ENCODE results near the gene LRRC71.

Gene LRRC71

GRCh38 chr1:156913809-156914387, 6.5 kb upstream of the LRRC71 start:
- Histone ChIP-seq H2AFZ (ENCODE audit: low read depth, low read length) (no peak overlapping the region), H3K4me3 (ENCODE audit: low read depth in 1 of 2, low read length in 2 of 2) (no peak overlapping the region), H3K27me3 (ENCODE audit: insufficient read depth, low read length, poor library complexity) (no peaks in the 10 kb centered on the region), H3K4me2 (ENCODE audit: insufficient read depth, low read length) (no peak overlapping the region), H3K4me1 (ENCODE audit: insufficient read depth, low read length) (peaks cover 3% of the 10 kb centered on the region; the same call in 1 of the 2 replicates), H3K9ac (ENCODE audit: low read depth, low read length) (no peak overlapping the region), H3K27ac (ENCODE audit: low read length) (no peak overlapping the region), H4K20me1 (ENCODE audit: insufficient read depth, low read length) (peaks cover 13% of the 10 kb centered on the region), H3K36me3 (ENCODE audit: insufficient read depth, low read length) (no peaks in the 10 kb centered on the region), H3K79me2 (ENCODE audit: insufficient read depth, low read length) (no peaks in the 10 kb centered on the region), H3K9me3 (ENCODE audit: insufficient read depth, low read length, severe bottlenecking) (no peaks in the 10 kb centered on the region)
- DNase-seq (no peak), ATAC-seq (ENCODE audit: insufficient read depth, low read depth) (no peak)
- no peak for TF ChIP-seq CTCF (IDR thresholded peaks at IDR 0.05; ENCODE audit: borderline replicate concordance, extremely low read depth, low read length, poor library complexity, severe bottlenecking)
- no peak for TF ChIP-seq EZH2 (IDR thresholded peaks at IDR 0.05; ENCODE audit: borderline replicate concordance, low read depth, low read length, severe bottlenecking)

DNA sequence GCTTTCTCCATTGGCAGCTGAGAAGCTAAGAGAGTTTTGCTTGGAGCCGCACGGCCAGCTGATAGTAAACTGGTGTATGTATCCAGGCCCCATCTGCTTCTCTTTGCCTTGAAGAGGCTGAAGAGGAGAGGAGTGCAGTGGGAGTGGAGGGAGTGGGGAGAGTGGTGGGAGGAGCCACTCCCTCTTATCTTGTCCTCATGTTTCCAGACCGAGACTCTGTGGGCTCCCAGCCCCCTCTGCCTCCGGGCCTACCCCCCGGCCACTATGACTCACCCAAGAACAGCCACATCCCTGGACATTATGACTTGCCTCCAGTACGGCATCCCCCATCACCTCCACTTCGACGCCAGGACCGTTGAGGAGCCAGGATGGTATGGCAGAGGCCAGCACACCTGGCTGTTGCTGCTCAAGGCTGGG, 6.0 kb upstream of the LRRC71 start:
- Histone ChIP-seq H3K27ac (ENCODE audit: low read length) (no peak overlapping the region), H3K79me2 (ENCODE audit: insufficient read depth, low read length) (no peaks in the 10 kb centered on the region), H3K9me3 (ENCODE audit: insufficient read depth, low read length, severe bottlenecking) (no peaks in the 10 kb centered on the region), H3K36me3 (ENCODE audit: insufficient read depth, low read length) (no peaks in the 10 kb centered on the region), H3K4me1 (ENCODE audit: insufficient read depth, low read length) (peaks cover 3% of the 10 kb centered on the region; the same call in 1 of the 2 replicates), H3K9ac (ENCODE audit: low read depth, low read length) (no peak overlapping the region), H2AFZ (ENCODE audit: low read depth, low read length) (no peak overlapping the region), H4K20me1 (ENCODE audit: insufficient read depth, low read length) (peaks cover 13% of the 10 kb centered on the region), H3K4me3 (ENCODE audit: low read depth in 1 of 2, low read length in 2 of 2) (no peak overlapping the region), H3K27me3 (ENCODE audit: insufficient read depth, low read length, poor library complexity) (no peaks in the 10 kb centered on the region), H3K4me2 (ENCODE audit: insufficient read depth, low read length) (no peak overlapping the region)
- no peak for ATAC-seq (ENCODE audit: insufficient read depth, low read depth)
- TF ChIP-seq CTCF (IDR thresholded peaks at IDR 0.05; ENCODE audit: borderline replicate concordance, extremely low read depth, low read length, poor library complexity, severe bottlenecking) (no peak), EZH2 (IDR thresholded peaks at IDR 0.05; ENCODE audit: borderline replicate concordance, low read depth, low read length, severe bottlenecking) (no peak)
- DNase-seq = no peak

- ATAC-seq (ENCODE audit: insufficient read depth, low read depth) = no peak
- Histone ChIP-seq H3K4me2 (ENCODE audit: insufficient read depth, low read length) (no peak overlapping the region), H3K79me2 (ENCODE audit: insufficient read depth, low read length) (no peaks in the 10 kb centered on the region), H3K36me3 (ENCODE audit: insufficient read depth, low read length) (no peaks in the 10 kb centered on the region), H2AFZ (ENCODE audit: low read depth, low read length) (no peak overlapping the region), H4K20me1 (ENCODE audit: insufficient read depth, low read length) (peaks cover 4% of the 10 kb centered on the region; the same call in 1 of the 2 replicates), H3K27me3 (ENCODE audit: insufficient read depth, low read length, poor library complexity) (peaks cover 8% of the 10 kb centered on the region), H3K9ac (ENCODE audit: low read depth, low read length) (no peak overlapping the region), H3K27ac (ENCODE audit: low read length) (no peak overlapping the region), H3K4me1 (ENCODE audit: insufficient read depth, low read length) (no peaks in the 10 kb centered on the region), H3K4me3 (ENCODE audit: low read depth in 1 of 2, low read length in 2 of 2) (no peak overlapping the region), H3K9me3 (ENCODE audit: insufficient read depth, low read length, severe bottlenecking) (no peaks in the 10 kb centered on the region)
- no peak for DNase-seq
- no peak for TF ChIP-seq CTCF (IDR thresholded peaks at IDR 0.05; ENCODE audit: borderline replicate concordance, extremely low read depth, low read length, poor library complexity, severe bottlenecking)
- no peak for TF ChIP-seq EZH2 (IDR thresholded peaks at IDR 0.05; ENCODE audit: borderline replicate concordance, low read depth, low read length, severe bottlenecking)
Observed at GRCh38 chr1:156921053-156921529, 659 bp downstream of the LRRC71 start.
